Neural crest cell (in vitro differentiated cells): ENCODE data around the gene PANK4. TPM values are rescaled to one million over a fixed set of nuclear protein-coding genes. Genes with fewer than 3 reads are reported as not detected.

ENCODE experiments used
- DNase-seq: peaks from one replicate; pipeline ENCODE4 v3.0.0; 2021; ENCODE audit warnings: low read depth, mixed read lengths, low spot score
- H3K27ac Mint-ChIP-seq: one replicate; pipeline ENCODE4 v1.8.0; 2021; ENCODE audit warnings: mild to moderate bottlenecking, mixed read lengths; ENCODE audit not compliant: unreplicated experiment
- H3K27me3 Mint-ChIP-seq: 2 replicates; pipeline ENCODE4 v1.8.0; 2021; ENCODE audit warnings: low read depth, mild to moderate bottlenecking, mixed read lengths
- H3K36me3 Mint-ChIP-seq: 2 replicates; pipeline ENCODE4 v1.8.0; 2021; ENCODE audit warnings: low read depth, mild to moderate bottlenecking, mixed read lengths
- H3K4me1 Mint-ChIP-seq: 2 replicates; pipeline ENCODE4 v1.8.0; 2021; ENCODE audit warnings: mixed read lengths
- H3K4me3 Mint-ChIP-seq: one replicate; pipeline ENCODE4 v1.8.0; 2021; ENCODE audit warnings: mild to moderate bottlenecking, mixed read lengths
- H3K9me3 Mint-ChIP-seq: 2 replicates; pipeline ENCODE4 v1.8.0; 2021; ENCODE audit warnings: mixed read lengths
- CTCF ChIP-seq: fragments of 200-600 bp; sonication (generic); conservative IDR thresholded peaks from 2 replicates; pipeline ENCODE4 v1.5.0; 2021; ENCODE audit warnings: antibody characterized with exemption, mild to moderate bottlenecking
- total RNA-seq: library from RNA; stranded (reverse); gene quantifications from 2 replicates; pipeline ENCODE4 v1.2.1, GENCODE V29; 2021

PANK4 gene
- total RNA-seq, 1 donor from 2014 or later, result 65.5 TPM

- TF ChIP-seq CTCF, result no peak
- Mint-ChIP-seq H3K9me3 (no peaks in the 10 kb centered on the region), H3K27me3 (no peaks in the 10 kb centered on the region), H3K27ac (no peak overlapping the region), H3K4me3 (no peak overlapping the region), H3K4me1 (no peaks in the 10 kb centered on the region), H3K36me3 (peaks cover 2% of the 10 kb centered on the region)
- no peak for DNase-seq
Observed at GRCh38 chr1:2503554-2504224, 22.7 kb downstream of the PANK4 start.

GRCh38 chr1:2502661-2503553, 23.5 kb downstream of the PANK4 start:
- no peak for DNase-seq
- Mint-ChIP-seq H3K27ac (peak overlapping the region; percentile 62), H3K27me3 (no peaks in the 10 kb centered on the region), H3K4me3 (peak overlapping the region; percentile 34), H3K36me3 (no peaks in the 10 kb centered on the region), H3K9me3 (no peaks in the 10 kb centered on the region), H3K4me1 (no peaks in the 10 kb centered on the region)
- TF ChIP-seq CTCF, result no peak

- no peak overlapping the region for H3K27ac Mint-ChIP-seq
- no peaks in the 10 kb centered on the region for H3K36me3 Mint-ChIP-seq
- H3K4me3 Mint-ChIP-seq, result no peak overlapping the region
- TF ChIP-seq CTCF, result no peak
- no peaks in the 10 kb centered on the region for H3K4me1 Mint-ChIP-seq
- no peaks in the 10 kb centered on the region for H3K9me3 Mint-ChIP-seq
- DNase-seq, result no peak
- no peaks in the 10 kb centered on the region for H3K27me3 Mint-ChIP-seq
Observed at GRCh38 chr1:2502210-2502609, 24.2 kb downstream of the PANK4 start.

GRCh38 chr1:2501820-2502119, 24.6 kb downstream of the PANK4 start:
- H3K9me3 Mint-ChIP-seq, result no peaks in the 10 kb centered on the region
- H3K4me3 Mint-ChIP-seq, result no peak overlapping the region
- TF ChIP-seq CTCF, result no peak
- H3K27me3 Mint-ChIP-seq, result no peaks in the 10 kb centered on the region
- no peak for DNase-seq
- no peaks in the 10 kb centered on the region for H3K36me3 Mint-ChIP-seq
- H3K27ac Mint-ChIP-seq, result no peak overlapping the region
- H3K4me1 Mint-ChIP-seq, result no peaks in the 10 kb centered on the region

- TF ChIP-seq CTCF, result no peak
- H3K9me3 Mint-ChIP-seq, result no peaks in the 10 kb centered on the region
- H3K36me3 Mint-ChIP-seq, result no peaks in the 10 kb centered on the region
- H3K27ac Mint-ChIP-seq, result no peak overlapping the region
- no peaks in the 10 kb centered on the region for H3K4me1 Mint-ChIP-seq
- no peak overlapping the region for H3K4me3 Mint-ChIP-seq
- no peaks in the 10 kb centered on the region for H3K27me3 Mint-ChIP-seq
- no peak for DNase-seq
Observed at GRCh38 chr1:2501041-2501819, 25.2 kb downstream of the PANK4 start.
